Measurements from ENCODE around the gene PTTG2. TPM values are rescaled to one million over a fixed set of nuclear protein-coding genes. Genes with fewer than 3 reads are reported as not detected.

The PTTG2 gene
- total RNA-seq, 4 donors from 2014 or later, result not detected

- no peak for DNase-seq (ENCODE audit: low spot score in 2 of 2)
- Histone ChIP-seq H3K4me1 (no peaks in the 10 kb centered on the region), H3K27me3 (no peaks in the 10 kb centered on the region), H3K36me3 (no peaks in the 10 kb centered on the region), H3K9me3 (no peaks in the 10 kb centered on the region), H3K27ac (no peak overlapping the region), H3K4me3 (no peak overlapping the region)
- TF ChIP-seq POLR2A (IDR thresholded peaks at IDR 0.05) (no peak), POLR2AphosphoS5 (IDR thresholded peaks at IDR 0.05) (no peak), EP300 (IDR thresholded peaks at IDR 0.05) (no peak), CTCF (IDR thresholded peaks at IDR 0.05) (no peak)
- 62% methylated on average over 4 of the region's 4 CpGs for WGBS
These were observed 3.3 kb upstream of the PTTG2 start for GRCh38 chr4:37956941-37957340.

GRCh38 chr4:37958932-37959331, 1.3 kb upstream of the PTTG2 start:
- TF ChIP-seq POLR2A (IDR thresholded peaks at IDR 0.05) (no peak), CTCF (IDR thresholded peaks at IDR 0.05) (no peak), EP300 (IDR thresholded peaks at IDR 0.05) (no peak), POLR2AphosphoS5 (IDR thresholded peaks at IDR 0.05) (no peak)
- Histone ChIP-seq H3K9me3 (no peaks in the 10 kb centered on the region), H3K36me3 (no peaks in the 10 kb centered on the region), H3K4me1 (no peaks in the 10 kb centered on the region), H3K4me3 (no peak overlapping the region), H3K27ac (no peak overlapping the region), H3K27me3 (no peaks in the 10 kb centered on the region)
- no peak for DNase-seq (ENCODE audit: low spot score in 2 of 2)
- WGBS, result 80% methylated on average over 6 of the region's 6 CpGs

GRCh38 chr4:37960679-37961450, 667 bp downstream of the PTTG2 start:
- H3K36me3 ChIP-seq, result no peaks in the 10 kb centered on the region
- 69% methylated on average over 5 of the region's 5 CpGs for WGBS
- no peak for DNase-seq (ENCODE audit: low spot score in 2 of 2)
- H3K9me3 ChIP-seq, result no peaks in the 10 kb centered on the region
- H3K27me3 ChIP-seq, result no peaks in the 10 kb centered on the region
- no peak for TF ChIP-seq CTCF (IDR thresholded peaks at IDR 0.05)
- TF ChIP-seq EP300 (IDR thresholded peaks at IDR 0.05), result no peak
- TF ChIP-seq POLR2A (IDR thresholded peaks at IDR 0.05), result no peak
- no peak for TF ChIP-seq POLR2AphosphoS5 (IDR thresholded peaks at IDR 0.05)
- no peaks in the 10 kb centered on the region for H3K4me1 ChIP-seq
- H3K4me3 ChIP-seq, result no peak overlapping the region
- H3K27ac ChIP-seq, result no peak overlapping the region

GRCh38 chr4:37964734-37965457, 4.7 kb downstream of the PTTG2 start:
- H3K4me3 ChIP-seq, result no peak overlapping the region
- no peaks in the 10 kb centered on the region for H3K9me3 ChIP-seq
- H3K36me3 ChIP-seq, result no peaks in the 10 kb centered on the region
- no peaks in the 10 kb centered on the region for H3K27me3 ChIP-seq
- no peak for DNase-seq (ENCODE audit: low spot score in 2 of 2)
- H3K4me1 ChIP-seq, result no peaks in the 10 kb centered on the region
- H3K27ac ChIP-seq, result no peak overlapping the region
- TF ChIP-seq POLR2AphosphoS5 (IDR thresholded peaks at IDR 0.05) (no peak), CTCF (IDR thresholded peaks at IDR 0.05) (no peak), POLR2A (IDR thresholded peaks at IDR 0.05) (no peak), EP300 (IDR thresholded peaks at IDR 0.05) (no peak)
- 83% methylated on average over 4 of the region's 4 CpGs for WGBS

- Histone ChIP-seq H3K27me3 (no peaks in the 10 kb centered on the region), H3K27ac (no peak overlapping the region), H3K36me3 (no peaks in the 10 kb centered on the region), H3K4me1 (peaks cover 4% of the 10 kb centered on the region), H3K9me3 (no peaks in the 10 kb centered on the region), H3K4me3 (no peak overlapping the region)
- WGBS, result 79% methylated on average over 3 of the region's 3 CpGs
- no peak for DNase-seq (ENCODE audit: low spot score in 2 of 2)
- no peak for TF ChIP-seq POLR2A (IDR thresholded peaks at IDR 0.05)
- TF ChIP-seq EP300 (IDR thresholded peaks at IDR 0.05), result no peak
- no peak for TF ChIP-seq POLR2AphosphoS5 (IDR thresholded peaks at IDR 0.05)
- no peak for TF ChIP-seq CTCF (IDR thresholded peaks at IDR 0.05)
These were observed 5.8 kb downstream of the PTTG2 start for GRCh38 chr4:37966044-37966443.
